Upper lobe of right lung (tissue), 1 donor: Measurements from ENCODE around the gene NTHL1. TPM values are rescaled to one million over a fixed set of nuclear protein-coding genes. Genes with fewer than 3 reads are reported as not detected.

Experiments
- ATAC-seq: fragments of 200-7000 bp; cut with Tn5 transposase; one replicate; pipeline ENCODE4 v1.9.1; 2020; ENCODE audit warnings: mild to moderate bottlenecking, moderate library complexity
- DNase-seq: peaks from one replicate; pipeline ENCODE4 v3.0.0-alpha.2; 2020
- H3K27ac ChIP-seq: fragments of 200-600 bp; one replicate; pipeline ENCODE4 v1.8.0; 2022
- H3K27me3 ChIP-seq: fragments of 200-600 bp; one replicate; pipeline ENCODE4 v1.8.0; 2022; ENCODE audit warnings: mild to moderate bottlenecking
- H3K36me3 ChIP-seq: fragments of 200-600 bp; one replicate; pipeline ENCODE4 v1.8.0; 2022
- H3K4me1 ChIP-seq: fragments of 200-600 bp; one replicate; pipeline ENCODE4 v1.8.0; 2022
- H3K4me3 ChIP-seq: fragments of 200-600 bp; one replicate; pipeline ENCODE4 v1.8.0; 2022; ENCODE audit warnings: mild to moderate bottlenecking
- H3K9me3 ChIP-seq: fragments of 200-600 bp; one replicate; pipeline ENCODE4 v1.8.0; 2022
- intact Hi-C: fragments of 100-400 bp; cut with DNase I; formaldehyde crosslinking; loops from one replicate; pipeline ENCODE4 v1.11.0; 2022
- total RNA-seq: library from RNA; stranded (reverse); fragmentation: NEBNext Ultra II Directional; extraction: Animal tissue kit (Norgen Biotek cat#: 25700); gene quantifications from one replicate; pipeline ENCODE4 v1.2.1, GENCODE V29; 2021
- TF ChIP-seq, protein P1 (sequence below): fragments of 200-600 bp; IDR thresholded peaks from one replicate; pipeline ENCODE4 v1.8.0; 2022; ENCODE audit warnings: antibody characterized with exemption
- donor health status: DM: no; HTN: yes; CAD: no; lungs with severe emphysema.

The NTHL1 gene
- total RNA-seq, 1 donor from 2014 or later = 26.4 TPM

- H3K4me3 ChIP-seq = no peak overlapping the region
- peaks cover 80% of the 10 kb centered on the region for H3K36me3 ChIP-seq
- no peaks in the 10 kb centered on the region for H3K4me1 ChIP-seq
- H3K27ac ChIP-seq = no peak overlapping the region
- no peaks in the 10 kb centered on the region for H3K9me3 ChIP-seq
- H3K27me3 ChIP-seq = no peaks in the 10 kb centered on the region
- intact Hi-C loops = no loop called here
- no peak for DNase-seq
- no peak for ATAC-seq
- TF ChIP-seq, protein P1, sequence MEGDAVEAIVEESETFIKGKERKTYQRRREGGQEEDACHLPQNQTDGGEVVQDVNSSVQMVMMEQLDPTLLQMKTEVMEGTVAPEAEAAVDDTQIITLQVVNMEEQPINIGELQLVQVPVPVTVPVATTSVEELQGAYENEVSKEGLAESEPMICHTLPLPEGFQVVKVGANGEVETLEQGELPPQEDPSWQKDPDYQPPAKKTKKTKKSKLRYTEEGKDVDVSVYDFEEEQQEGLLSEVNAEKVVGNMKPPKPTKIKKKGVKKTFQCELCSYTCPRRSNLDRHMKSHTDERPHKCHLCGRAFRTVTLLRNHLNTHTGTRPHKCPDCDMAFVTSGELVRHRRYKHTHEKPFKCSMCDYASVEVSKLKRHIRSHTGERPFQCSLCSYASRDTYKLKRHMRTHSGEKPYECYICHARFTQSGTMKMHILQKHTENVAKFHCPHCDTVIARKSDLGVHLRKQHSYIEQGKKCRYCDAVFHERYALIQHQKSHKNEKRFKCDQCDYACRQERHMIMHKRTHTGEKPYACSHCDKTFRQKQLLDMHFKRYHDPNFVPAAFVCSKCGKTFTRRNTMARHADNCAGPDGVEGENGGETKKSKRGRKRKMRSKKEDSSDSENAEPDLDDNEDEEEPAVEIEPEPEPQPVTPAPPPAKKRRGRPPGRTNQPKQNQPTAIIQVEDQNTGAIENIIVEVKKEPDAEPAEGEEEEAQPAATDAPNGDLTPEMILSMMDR = no peak
These were observed 45.2 kb upstream of the NTHL1 start for GRCh38 chr16:2092866-2093265.

DNA sequence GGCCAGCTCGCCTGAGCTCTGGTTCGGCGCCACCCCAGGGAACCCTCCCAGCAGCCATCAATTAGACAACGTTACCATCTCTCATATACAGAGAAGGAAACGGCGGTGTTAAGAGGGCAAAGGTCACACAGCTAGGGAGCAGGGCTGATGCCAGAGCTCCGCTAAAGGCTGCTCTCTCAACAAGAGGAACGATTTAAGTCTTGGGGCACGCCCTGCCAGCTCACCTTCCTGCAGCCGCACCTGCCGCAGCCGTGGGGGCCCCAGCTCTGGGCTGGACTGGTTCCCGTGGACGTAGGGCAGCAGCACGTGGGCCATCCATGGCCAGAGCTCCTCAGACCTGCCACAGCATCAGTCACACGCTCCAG is 44.6 kb upstream of the NTHL1 start:
- Histone ChIP-seq H3K4me3 (no peak overlapping the region), H3K4me1 (no peaks in the 10 kb centered on the region), H3K36me3 (peaks cover 84% of the 10 kb centered on the region), H3K9me3 (no peaks in the 10 kb centered on the region), H3K27ac (no peak overlapping the region), H3K27me3 (no peaks in the 10 kb centered on the region)
- TF ChIP-seq, protein P1 = no peak
- ATAC-seq (no peak), DNase-seq (no peak)
- intact Hi-C loops = no loop called here

DNA sequence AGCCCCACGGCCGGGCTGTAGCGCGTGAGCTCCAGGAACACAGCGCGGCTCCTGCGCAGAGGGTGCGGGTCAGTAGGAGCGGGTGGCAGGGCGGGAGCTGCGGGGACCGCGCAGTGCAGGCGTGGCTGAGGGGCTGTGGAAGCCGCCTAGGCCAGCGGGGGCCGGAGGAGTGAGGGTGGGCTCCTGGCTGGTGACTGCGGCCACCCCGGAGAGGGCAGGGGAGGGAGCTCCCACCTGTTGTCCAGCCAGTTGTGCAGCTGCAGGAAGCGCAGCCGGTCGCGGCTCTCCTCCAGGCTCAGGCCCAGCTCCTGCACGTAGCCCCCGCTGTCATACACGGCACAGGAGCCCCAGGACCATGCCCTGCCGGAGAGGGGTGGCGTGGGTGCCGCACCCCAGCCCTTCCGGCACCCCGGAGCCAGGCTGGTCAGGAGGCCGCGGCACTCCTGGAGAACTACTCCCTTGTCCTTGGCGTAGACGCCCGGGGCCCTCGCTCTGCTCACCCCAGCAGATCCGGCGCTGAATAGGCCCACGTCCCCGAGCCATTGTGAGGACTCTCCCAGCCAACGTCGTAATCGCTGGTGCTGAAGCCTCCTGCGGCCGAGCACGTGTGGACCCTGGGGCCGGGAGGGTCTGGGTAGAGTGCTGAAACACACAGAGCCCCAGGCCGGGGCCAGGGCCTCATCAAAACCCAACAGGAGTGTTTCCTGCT is 44.1 kb upstream of the NTHL1 start:
- intact Hi-C loops = no loop called here
- no peak overlapping the region for H3K27ac ChIP-seq
- no peaks in the 10 kb centered on the region for H3K4me1 ChIP-seq
- DNase-seq (no peak), ATAC-seq (no peak)
- no peaks in the 10 kb centered on the region for H3K27me3 ChIP-seq
- TF ChIP-seq, protein P1 = no peak
- no peaks in the 10 kb centered on the region for H3K9me3 ChIP-seq
- H3K36me3 ChIP-seq = peaks cover 86% of the 10 kb centered on the region
- no peak overlapping the region for H3K4me3 ChIP-seq

GRCh38 chr16:2090777-2091546 is 43.3 kb upstream of the NTHL1 start:
- ATAC-seq (peak; percentile 90), DNase-seq (peak; percentile 92)
- intact Hi-C loops = no loop called here
- H3K36me3 ChIP-seq = peaks cover 86% of the 10 kb centered on the region
- no peaks in the 10 kb centered on the region for H3K9me3 ChIP-seq
- no peaks in the 10 kb centered on the region for H3K4me1 ChIP-seq
- TF ChIP-seq, protein P1 = no peak
- H3K27me3 ChIP-seq = no peaks in the 10 kb centered on the region
- no peak overlapping the region for H3K27ac ChIP-seq
- no peak overlapping the region for H3K4me3 ChIP-seq

- H3K4me3 ChIP-seq = no peak overlapping the region
- no peaks in the 10 kb centered on the region for H3K9me3 ChIP-seq
- H3K27ac ChIP-seq = peak overlapping the region; percentile 36
- H3K27me3 ChIP-seq = no peaks in the 10 kb centered on the region
- DNase-seq (no peak), ATAC-seq (no peak)
- TF ChIP-seq, protein P1 = no peak
- peaks cover 86% of the 10 kb centered on the region for H3K36me3 ChIP-seq
- H3K4me1 ChIP-seq = no peaks in the 10 kb centered on the region
- intact Hi-C loops = no loop called here
These were observed 42.8 kb upstream of the NTHL1 start for GRCh38 chr16:2090481-2090776.
